ENCODE data around the gene PTGR2.
"Not testable (repeated sequence)": the region's sequence is repeated elsewhere in the genome, so short reads cannot be mapped to it uniquely, and the experiment has no call there.

Gene PTGR2

GRCh38 chr14:73833530-73834260 is 17.9 kb upstream of the PTGR2 start:
- DNase-seq = no peak

- no peak for DNase-seq
Measured at GRCh38 chr14:73834261-73834625, 17.4 kb upstream of the PTGR2 start.

GRCh38 chr14:73838293-73839034 is 13.2 kb upstream of the PTGR2 start:
- DNase-seq = not testable (repeated sequence)

- no peak for DNase-seq
Measured at GRCh38 chr14:73842201-73842600, 9.4 kb upstream of the PTGR2 start.

GRCh38 chr14:73842851-73843250 is 8.8 kb upstream of the PTGR2 start:
- no peak for DNase-seq

- no peak for DNase-seq
Measured at GRCh38 chr14:73843296-73843695, 8.3 kb upstream of the PTGR2 start.

GRCh38 chr14:73846947-73847346 is 4.7 kb upstream of the PTGR2 start:
- DNase-seq = no peak

GRCh38 chr14:73851000-73851399 is 631 bp upstream of the PTGR2 start:
- DNase-seq = no peak

GRCh38 chr14:73859145-73859544 is 7.5 kb downstream of the PTGR2 start:
- no peak for DNase-seq

- DNase-seq = no peak
Measured at GRCh38 chr14:73861073-73861472, 9.4 kb downstream of the PTGR2 start.

GRCh38 chr14:73862480-73862879 is 10.8 kb downstream of the PTGR2 start:
- DNase-seq = no peak

- DNase-seq = no peak
Measured at GRCh38 chr14:73863209-73863608, 11.6 kb downstream of the PTGR2 start.

- DNase-seq = no peak
Measured at GRCh38 chr14:73865534-73866113, 14.0 kb downstream of the PTGR2 start.

GRCh38 chr14:73869754-73870153 is 18.1 kb downstream of the PTGR2 start:
- not testable (repeated sequence) for DNase-seq

GRCh38 chr14:73870525-73871235 is 19.0 kb downstream of the PTGR2 start:
- no peak for DNase-seq

GRCh38 chr14:73873660-73874059 is 22.0 kb downstream of the PTGR2 start:
- no peak for DNase-seq

- no peak for DNase-seq
Measured at GRCh38 chr14:73877790-73878189, 26.2 kb downstream of the PTGR2 start.

- no peak for DNase-seq
Measured at GRCh38 chr14:73878436-73878835, 26.8 kb downstream of the PTGR2 start.

GRCh38 chr14:73879027-73879426 is 27.4 kb downstream of the PTGR2 start:
- DNase-seq = no peak

GRCh38 chr14:73884438-73885190 is 33.0 kb downstream of the PTGR2 start:
- no peak for DNase-seq

- peak; percentile 73 to 82 for DNase-seq
Measured at GRCh38 chr14:73886449-73887317, 35.1 kb downstream of the PTGR2 start, which contains the start of gene ZNF410. Gene ZNF410 (plus strand): TSS chr14:73886859. CDS start chr14:73892176, 5,317 bp downstream.

- no peak for DNase-seq
Measured at GRCh38 chr14:73887318-73887616, 35.6 kb downstream of the PTGR2 start.
